Natural killer cell (primary cell): ENCODE measurements around the gene CDH8. TPM values are rescaled to one million over a fixed set of nuclear protein-coding genes. Genes with fewer than 3 reads are reported as not detected.

Experiments
- ATAC-seq, 3 donors: fragments of 150-1000 bp in 2 of 3; fragments of 200-7000 bp in 1 of 3; cut with Tn5 transposase; 1 replicate in 1 of 3; 2 replicates in 2 of 3; pipeline ENCODE4 v1.10.0; 2021; ENCODE audit warnings: mild to moderate bottlenecking in 2 of 3, moderate library complexity in 2 of 3
- DNase-seq, 2 donors: peaks; one replicate each; pipeline versions ENCODE4 v3.0.0 to v3.0.0-alpha.2; 2013 to 2021; ENCODE audit warnings: mixed read lengths in 1 of 2
- H3K27ac ChIP-seq: one replicate; pipeline ENCODE4 v1.5.1; 2013; ENCODE audit warnings: mild to moderate bottlenecking, low read length
- H3K27me3 ChIP-seq: one replicate; pipeline ENCODE4 v1.6.1; 2013; ENCODE audit warnings: low read length; ENCODE audit not compliant: control insufficient read depth, insufficient read depth
- H3K36me3 ChIP-seq: one replicate; pipeline ENCODE4 v1.6.1; 2013; ENCODE audit warnings: low read length; ENCODE audit not compliant: control insufficient read depth, insufficient read depth
- H3K4me1 ChIP-seq: one replicate; pipeline ENCODE4 v1.6.1; 2013; ENCODE audit warnings: low read length; ENCODE audit not compliant: control insufficient read depth, insufficient read depth
- H3K4me3 ChIP-seq: one replicate; pipeline ENCODE4 v1.5.1; 2013; ENCODE audit warnings: low read length
- H3K9me3 ChIP-seq: one replicate; pipeline ENCODE4 v1.6.1; 2013; ENCODE audit warnings: low read length; ENCODE audit not compliant: control insufficient read depth, insufficient read depth
- H3K27ac Mint-ChIP-seq, 2 donors: one replicate each; pipeline ENCODE4 v1.8.0; 2022; ENCODE audit warnings: mild to moderate bottlenecking in 2 of 2, mixed read lengths in 2 of 2, moderate library complexity in 1 of 2
- H3K27me3 Mint-ChIP-seq, 2 donors: one replicate each; pipeline ENCODE4 v1.8.0; 2022; ENCODE audit warnings: low read depth in 2 of 2, mixed read lengths in 2 of 2
- H3K36me3 Mint-ChIP-seq: one replicate; pipeline ENCODE4 v1.8.0; 2022; ENCODE audit warnings: mixed read lengths
- H3K4me1 Mint-ChIP-seq, 2 donors: one replicate each; pipeline ENCODE4 v1.8.0; 2022; ENCODE audit warnings: mixed read lengths in 2 of 2
- H3K4me3 Mint-ChIP-seq: one replicate; pipeline ENCODE4 v1.8.0; 2022; ENCODE audit warnings: mild to moderate bottlenecking, moderate library complexity, mixed read lengths
- H3K9me3 Mint-ChIP-seq, 2 donors: one replicate each; pipeline ENCODE4 v1.8.0; 2022; ENCODE audit warnings: mixed read lengths in 2 of 2
- WGBS: methylation state at CpG from one replicate; pipeline ENCODE4 v1.1.7; 2013; ENCODE audit warnings: missing lambda C conversion rate; ENCODE audit not compliant: insufficient coverage; 5-methylcytosine and 5-hydroxymethylcytosine counted together
- intact Hi-C: fragments of 100-400 bp; cut with micrococcal nuclease; formaldehyde crosslinking; loops from one replicate; pipeline ENCODE4 v1.14.2; 2022
- total RNA-seq, 4 donors: library from RNA; stranded (reverse); fragments of 120-200 nt in 1 of 4; gene quantifications; one replicate each; pipeline versions ENCODE4 v1.2.3 to v1.2.4, GENCODE V29; 2013 to 2022
- TF ChIP-seq, protein P1 (sequence below): fragments of 200-600 bp; IDR thresholded peaks from one replicate; pipeline ENCODE4 v1.8.0; 2022; ENCODE audit warnings: antibody characterized with exemption

CDH8 gene
- total RNA-seq, 3 donors from 2014 or later (not counting 1 experiment from before 2014, with no cell fraction given) = not detected

DNA sequence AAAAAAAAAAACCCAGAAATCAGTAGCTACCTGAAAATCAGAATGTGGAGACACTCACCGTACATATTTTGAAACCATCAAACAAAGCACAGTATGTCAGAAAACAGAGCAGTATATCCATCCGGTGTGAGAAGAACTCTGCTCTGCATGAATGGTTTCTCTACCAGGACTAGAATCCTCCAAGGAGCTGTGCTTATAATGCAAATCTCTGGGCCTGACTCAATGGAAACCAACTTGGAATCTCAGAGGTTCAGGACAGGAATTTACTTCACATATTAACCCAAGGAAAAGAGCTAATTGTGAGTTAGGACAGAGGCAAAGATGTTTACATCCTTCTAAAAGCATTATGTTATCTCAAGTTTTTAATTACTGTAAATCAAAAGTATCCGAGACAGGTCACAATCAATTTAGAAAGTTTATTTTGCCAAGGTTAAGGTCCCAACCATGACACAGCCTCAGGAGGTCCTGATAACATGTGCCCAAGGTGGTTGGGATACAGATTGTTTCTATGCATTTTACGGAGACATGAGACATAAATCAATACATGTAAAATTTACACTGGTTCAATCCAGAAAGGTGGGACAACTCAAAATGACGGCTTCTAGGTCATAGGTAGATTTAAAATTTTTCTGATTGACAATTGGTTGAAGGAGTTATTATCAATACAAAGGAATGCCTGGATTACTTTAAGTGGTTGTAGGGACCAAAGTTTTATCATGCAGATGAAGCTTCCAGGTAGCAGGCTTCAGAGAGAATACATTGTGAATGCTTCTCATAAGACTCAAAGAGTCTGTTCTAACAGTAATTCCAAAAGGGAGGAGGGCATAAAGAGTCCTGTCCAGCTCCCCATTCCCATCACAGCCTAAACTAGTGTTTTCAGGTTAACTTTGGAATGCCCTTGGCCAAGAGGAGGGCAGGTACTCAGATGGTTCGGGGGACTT, 164.1 kb downstream of the CDH8 start:
- intact Hi-C loops = no loop called here
- Histone ChIP-seq H3K4me3 (no peak overlapping the region), H3K9me3 (no peaks in the 10 kb centered on the region), H3K36me3 (no peaks in the 10 kb centered on the region), H3K4me1 (no peaks in the 10 kb centered on the region), H3K27ac (no peak overlapping the region), H3K27me3 (no peaks in the 10 kb centered on the region)
- Mint-ChIP-seq H3K4me1 (no peaks in the 10 kb centered on the region), H3K9me3 (peaks cover 6 to 10% of the 10 kb centered on the region in 2 donors), H3K36me3 (peaks cover 7% of the 10 kb centered on the region), H3K27ac (no peak overlapping the region), H3K4me3 (no peak overlapping the region), H3K27me3 (no peaks in the 10 kb centered on the region)
- WGBS = 93% methylated on average over 5 of the region's 6 CpGs
- no peak for DNase-seq
- TF ChIP-seq, protein P1, sequence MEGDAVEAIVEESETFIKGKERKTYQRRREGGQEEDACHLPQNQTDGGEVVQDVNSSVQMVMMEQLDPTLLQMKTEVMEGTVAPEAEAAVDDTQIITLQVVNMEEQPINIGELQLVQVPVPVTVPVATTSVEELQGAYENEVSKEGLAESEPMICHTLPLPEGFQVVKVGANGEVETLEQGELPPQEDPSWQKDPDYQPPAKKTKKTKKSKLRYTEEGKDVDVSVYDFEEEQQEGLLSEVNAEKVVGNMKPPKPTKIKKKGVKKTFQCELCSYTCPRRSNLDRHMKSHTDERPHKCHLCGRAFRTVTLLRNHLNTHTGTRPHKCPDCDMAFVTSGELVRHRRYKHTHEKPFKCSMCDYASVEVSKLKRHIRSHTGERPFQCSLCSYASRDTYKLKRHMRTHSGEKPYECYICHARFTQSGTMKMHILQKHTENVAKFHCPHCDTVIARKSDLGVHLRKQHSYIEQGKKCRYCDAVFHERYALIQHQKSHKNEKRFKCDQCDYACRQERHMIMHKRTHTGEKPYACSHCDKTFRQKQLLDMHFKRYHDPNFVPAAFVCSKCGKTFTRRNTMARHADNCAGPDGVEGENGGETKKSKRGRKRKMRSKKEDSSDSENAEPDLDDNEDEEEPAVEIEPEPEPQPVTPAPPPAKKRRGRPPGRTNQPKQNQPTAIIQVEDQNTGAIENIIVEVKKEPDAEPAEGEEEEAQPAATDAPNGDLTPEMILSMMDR = no peak
- no peak for ATAC-seq

DNA sequence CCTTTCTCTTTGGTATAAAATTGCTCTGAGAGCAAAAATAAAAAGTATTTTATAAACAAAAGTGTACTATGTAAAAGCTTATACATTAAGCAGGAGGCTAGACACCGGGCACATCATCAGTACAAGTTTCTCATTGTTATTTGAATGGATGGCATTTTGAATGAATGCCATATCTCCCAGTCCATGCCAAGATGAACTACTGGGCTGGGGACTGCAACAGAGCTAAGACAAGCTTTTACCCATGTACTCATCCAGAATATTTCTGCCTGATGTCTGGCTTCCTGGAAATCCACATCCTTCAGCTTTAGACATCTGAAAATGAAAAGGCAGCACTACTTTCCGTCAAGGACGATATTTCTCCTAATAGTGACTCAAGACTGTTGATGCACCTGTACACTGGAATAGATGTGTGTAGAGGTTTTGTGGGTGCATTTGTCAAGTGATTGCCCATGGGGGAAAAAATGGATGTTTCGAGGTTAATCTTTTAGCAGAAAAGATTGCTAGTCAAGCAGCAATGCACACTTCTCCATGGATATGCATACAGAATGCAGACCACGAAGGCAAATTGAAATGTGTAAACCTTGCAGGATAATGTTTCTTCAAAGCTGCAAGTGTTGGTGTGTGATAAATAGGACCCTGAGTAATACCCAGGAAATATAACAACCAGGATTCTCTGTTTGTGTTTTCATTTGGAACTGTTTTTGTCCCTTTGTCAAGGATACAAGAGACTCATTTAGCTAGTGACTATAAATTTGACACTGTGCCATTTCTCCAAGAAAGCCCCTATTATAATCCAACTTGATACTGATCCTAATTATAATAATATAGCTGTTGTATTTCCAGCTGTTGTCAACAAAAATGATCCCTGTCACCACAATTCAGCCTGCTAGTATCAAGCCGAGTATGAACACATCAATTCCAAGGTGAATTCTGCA, 173.8 kb downstream of the CDH8 start:
- no peaks in the 10 kb centered on the region for H3K27me3 Mint-ChIP-seq
- 87% methylated on average over 6 of the region's 6 CpGs for WGBS

DNA sequence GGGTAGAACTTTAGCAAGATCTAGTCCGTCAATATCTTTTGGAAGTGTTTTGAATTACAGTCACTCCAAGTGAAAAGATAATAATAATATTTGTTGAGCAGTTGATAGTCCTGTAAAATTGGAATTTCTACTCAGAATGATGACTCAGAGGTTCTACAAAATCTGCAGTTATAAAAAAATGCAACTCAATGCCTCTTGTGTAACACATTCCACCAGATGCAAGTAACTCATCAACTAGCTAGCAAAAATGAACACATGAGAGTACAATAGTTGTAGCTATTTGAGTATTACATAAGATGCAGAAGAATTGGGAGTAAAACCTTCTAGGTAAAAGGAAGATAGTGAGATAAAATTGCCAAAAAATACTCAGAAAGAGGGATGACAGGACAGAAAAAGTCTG, 177.2 kb downstream of the CDH8 start:
- H3K4me1 Mint-ChIP-seq = no peaks in the 10 kb centered on the region
- ATAC-seq (no peak), DNase-seq (no peak)
- TF ChIP-seq, protein P1 = no peak
- H3K27ac Mint-ChIP-seq = no peak overlapping the region
- no peaks in the 10 kb centered on the region for H3K27me3 Mint-ChIP-seq
- peaks cover 8 to 14% of the 10 kb centered on the region in 2 donors for H3K9me3 Mint-ChIP-seq
- intact Hi-C loops = no loop called here
- H3K4me1 ChIP-seq = no peaks in the 10 kb centered on the region
- no peak overlapping the region for H3K4me3 Mint-ChIP-seq
- H3K27me3 ChIP-seq = no peaks in the 10 kb centered on the region
- no peaks in the 10 kb centered on the region for H3K9me3 ChIP-seq
- 89% methylated on average over 1 of the region's 1 CpG for WGBS
- H3K36me3 ChIP-seq = no peaks in the 10 kb centered on the region
- H3K36me3 Mint-ChIP-seq = no peaks in the 10 kb centered on the region
- no peak overlapping the region for H3K27ac ChIP-seq
- no peak overlapping the region for H3K4me3 ChIP-seq

More for the DNA sequence above, 173.8 kb downstream of the CDH8 start:
- Mint-ChIP-seq H3K4me1 (no peaks in the 10 kb centered on the region), H3K36me3 (no peaks in the 10 kb centered on the region), H3K9me3 (peaks cover 8 to 12% of the 10 kb centered on the region in 2 donors), H3K4me3 (no peak overlapping the region), H3K27ac (no peak overlapping the region)
- Histone ChIP-seq H3K4me3 (no peak overlapping the region), H3K9me3 (no peaks in the 10 kb centered on the region), H3K27me3 (no peaks in the 10 kb centered on the region), H3K4me1 (no peaks in the 10 kb centered on the region), H3K36me3 (no peaks in the 10 kb centered on the region), H3K27ac (no peak overlapping the region)
- ATAC-seq (no peak), DNase-seq (no peak)
- intact Hi-C loops = no loop called here
- TF ChIP-seq, protein P1 = no peak
